Small intestine (tissue), 16 donors: ENCODE results near the gene ALDH1B1. TPM values are rescaled to one million over a fixed set of nuclear protein-coding genes. Genes with fewer than 3 reads are reported as not detected.
A peak's percentile ranks its signal among the peaks of the same experiment; 100 is the strongest.

Experiments
- DNase-seq, 2 donors: peaks; one replicate each; pipeline versions ENCODE4 v3.0.0 to v3.0.0-alpha.2; 2013
- FAIRE-seq: peaks from 2 replicates; lab custom pipeline; 2012; peaks lifted over from hg19 to GRCh38; lab: Jason Lieb, UNC
- H3K27ac ChIP-seq, 3 donors: one replicate each; pipeline ENCODE4 v1.5.1; 2013; ENCODE audit warnings: low read length in 2 of 3, mild to moderate bottlenecking in 2 of 3, control low read depth in 1 of 3, inconsistent platforms in 1 of 3, low read depth in 1 of 3, moderate library complexity in 1 of 3
- H3K27me3 ChIP-seq, 3 donors: one replicate each; pipeline ENCODE4 v1.6.1; 2013; ENCODE audit warnings: low read length in 3 of 3, inconsistent platforms in 1 of 3; ENCODE audit not compliant: control insufficient read depth in 3 of 3, insufficient read depth in 3 of 3
- H3K36me3 ChIP-seq, 3 donors: one replicate each; pipeline ENCODE4 v1.6.1; 2013; ENCODE audit warnings: low read length in 3 of 3, inconsistent platforms in 1 of 3, low read depth in 1 of 3, mild to moderate bottlenecking in 1 of 3, moderate library complexity in 1 of 3; ENCODE audit not compliant: control insufficient read depth in 3 of 3, insufficient read depth in 2 of 3
- H3K4me1 ChIP-seq, 3 donors: one replicate each; pipeline ENCODE4 v1.6.1; 2013; ENCODE audit warnings: low read length in 2 of 3, inconsistent platforms in 1 of 3, low read depth in 1 of 3, mild to moderate bottlenecking in 1 of 3, moderate library complexity in 1 of 3; ENCODE audit not compliant: control insufficient read depth in 3 of 3, insufficient read depth in 2 of 3
- H3K4me3 ChIP-seq, 3 donors: one replicate each; pipeline ENCODE4 v1.5.1; 2013; ENCODE audit warnings: low read length in 3 of 3, control low read depth in 1 of 3, inconsistent platforms in 1 of 3, low read depth in 1 of 3, mild to moderate bottlenecking in 1 of 3, moderate library complexity in 1 of 3
- H3K9me3 ChIP-seq, 2 donors: one replicate each; pipeline ENCODE4 v1.6.1; 2013; ENCODE audit warnings: low read depth in 1 of 2, low read length in 1 of 2; ENCODE audit not compliant: control insufficient read depth in 2 of 2, insufficient read depth in 1 of 2
- WGBS, 3 donors: extraction: QIAGEN DNeasy Blood & Tissue Kit; methylation state at CpG; one replicate each; pipeline ENCODE4 v1.1.7; 2013; 5-methylcytosine and 5-hydroxymethylcytosine counted together
- long read RNA-seq, 10 donors: transcript quantifications; one replicate each; lab custom pipeline, GENCODE V29; 2026
- polyA plus RNA-seq, 4 donors: library from polyadenylated mRNA; stranded (reverse) in 3 of 4; unstranded in 1 of 4; fragments of 200-250 nt in 3 of 4; fragments of 120-200 nt in 1 of 4; gene quantifications; one replicate each; pipeline versions ENCODE4 v1.2.1 to v1.2.3, GENCODE V29; 2013
- donor health status: healthy with polysubstance abuse.
- donor health status: control.
- donor health status: control.
- donor health status: Bipolar disorder and iron deficiency.
- donor health status: healthy.

Gene ALDH1B1
- 100 to 1,000 TPM in 1 of 4 donors, 10 to 100 TPM in 1, 1 to 10 TPM in 2; 4.2 to 153 (median 33.8) TPM for polyA plus RNA-seq
- long read RNA-seq, donor 1, transcript ALDH1B1-201 (2 exons, 3,066 nt): major isoform, 132 of 539 reads
- long read RNA-seq, donor 1, partial matches to known transcripts: 405 of 539 reads
- long read RNA-seq, donor 1, other reads (novel, unspliced or antisense): 0 of 539 reads
- long read RNA-seq, donor 2, transcript ALDH1B1-201 (2 exons, 3,066 nt): major isoform, 19 of 19 reads
- long read RNA-seq, donor 2, partial matches to known transcripts: 0 of 19 reads
- long read RNA-seq, donor 2, other reads (novel, unspliced or antisense): 0 of 19 reads
- long read RNA-seq, donor 3, transcript ALDH1B1-201 (2 exons, 3,066 nt): major isoform, 21 of 27 reads
- long read RNA-seq, donor 3, partial matches to known transcripts: 6 of 27 reads
- long read RNA-seq, donor 3, other reads (novel, unspliced or antisense): 0 of 27 reads
- long read RNA-seq, donor 4, partial matches to known transcripts: 0 of 2 reads
- long read RNA-seq, donor 4, other reads (novel, unspliced or antisense): 0 of 2 reads
- long read RNA-seq, donor 5, transcript ALDH1B1-201 (2 exons, 3,066 nt): major isoform, 16 of 16 reads
- long read RNA-seq, donor 5, partial matches to known transcripts: 0 of 16 reads
- long read RNA-seq, donor 5, other reads (novel, unspliced or antisense): 0 of 16 reads
- long read RNA-seq, donor 6, transcript ALDH1B1-201 (2 exons, 3,066 nt): major isoform, 33 of 42 reads
- long read RNA-seq, donor 6, partial matches to known transcripts: 9 of 42 reads
- long read RNA-seq, donor 6, other reads (novel, unspliced or antisense): 0 of 42 reads
- long read RNA-seq, donor 7, partial matches to known transcripts: 0 of 4 reads
- long read RNA-seq, donor 7, other reads (novel, unspliced or antisense): 0 of 4 reads
- long read RNA-seq, donor 8: 0 reads
- long read RNA-seq, donor 9, transcript ALDH1B1-201 (2 exons, 3,066 nt): major isoform, 9 of 9 reads
- long read RNA-seq, donor 9, partial matches to known transcripts: 0 of 9 reads
- long read RNA-seq, donor 9, other reads (novel, unspliced or antisense): 0 of 9 reads
- long read RNA-seq, donor 10, transcript ALDH1B1-201 (2 exons, 3,066 nt): major isoform, 27 of 27 reads
- long read RNA-seq, donor 10, partial matches to known transcripts: 0 of 27 reads
- long read RNA-seq, donor 10, other reads (novel, unspliced or antisense): 0 of 27 reads

DNA sequence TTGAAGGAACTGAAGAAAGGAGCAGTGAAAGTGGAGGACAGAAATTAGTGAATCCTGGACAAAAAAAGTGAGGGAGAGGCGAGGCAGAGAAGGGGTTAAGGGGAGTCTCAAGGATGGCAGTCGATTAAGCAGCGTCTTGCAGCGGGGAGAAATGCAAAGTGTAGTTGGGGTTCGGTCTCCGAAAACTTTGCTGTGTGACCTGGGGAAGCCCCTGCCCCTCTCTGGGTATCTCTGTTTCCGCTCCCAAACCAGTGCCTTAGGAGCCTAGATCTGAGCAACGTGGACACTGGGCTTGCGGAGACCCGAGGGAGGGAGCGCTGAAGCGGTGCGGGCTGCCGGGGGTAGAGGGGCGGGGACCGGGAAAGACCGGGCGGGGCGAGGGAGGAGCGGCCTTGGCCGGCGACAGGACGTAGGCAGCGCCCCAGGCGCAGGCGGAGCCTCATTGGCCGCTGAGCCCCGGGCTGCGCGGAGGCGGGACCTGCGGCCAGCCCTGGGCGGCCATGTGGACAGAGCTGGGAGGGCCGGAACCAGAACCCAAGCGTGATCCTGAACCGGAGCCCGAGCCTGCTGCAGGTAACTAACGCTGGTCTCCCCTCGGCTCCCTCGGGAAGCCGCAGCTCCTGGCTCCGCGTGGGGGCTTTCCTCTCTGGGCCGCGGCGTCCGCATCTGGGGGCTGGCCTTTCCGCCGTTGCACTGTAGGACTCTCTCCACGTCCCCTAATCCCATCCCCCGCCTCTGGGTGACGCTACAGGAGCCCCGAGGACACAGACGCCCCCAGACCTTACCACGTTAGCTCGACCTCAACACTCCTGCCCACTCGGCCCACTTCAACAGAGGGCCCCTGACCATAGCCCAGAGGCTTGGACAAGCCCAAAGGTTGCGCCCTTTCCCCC lies at the start of gene ALDH1B1:
Gene ALDH1B1 (plus strand): TSS at position 468 of the 893 bp plus-strand sequence. CDS start 3,047 bp downstream, outside the sequence.
- WGBS, 3 donors: 0 to 1% (median 1%) methylated on average over 37 to 58 of the region's 58 CpGs
- DNase-seq (peak; percentile 86 to 95), FAIRE-seq (no peak)
- peaks cover 0 to 33% (median 4%) of the 10 kb centered on the region in 3 donors for H3K36me3 ChIP-seq
- peaks cover 0 to 52% (median 9%) of the 10 kb centered on the region in 3 donors for H3K4me1 ChIP-seq
- H3K27ac ChIP-seq: peak within 1 kb of the TSS; percentile 15 to 89 (median 73)
- peaks cover 0 to 2% of the 10 kb centered on the region in 2 donors for H3K9me3 ChIP-seq
- H3K27me3 ChIP-seq: no peaks in the 10 kb centered on the region
- H3K4me3 ChIP-seq: peak within 1 kb of the TSS; percentile 61 to 88 (median 67)

DNA sequence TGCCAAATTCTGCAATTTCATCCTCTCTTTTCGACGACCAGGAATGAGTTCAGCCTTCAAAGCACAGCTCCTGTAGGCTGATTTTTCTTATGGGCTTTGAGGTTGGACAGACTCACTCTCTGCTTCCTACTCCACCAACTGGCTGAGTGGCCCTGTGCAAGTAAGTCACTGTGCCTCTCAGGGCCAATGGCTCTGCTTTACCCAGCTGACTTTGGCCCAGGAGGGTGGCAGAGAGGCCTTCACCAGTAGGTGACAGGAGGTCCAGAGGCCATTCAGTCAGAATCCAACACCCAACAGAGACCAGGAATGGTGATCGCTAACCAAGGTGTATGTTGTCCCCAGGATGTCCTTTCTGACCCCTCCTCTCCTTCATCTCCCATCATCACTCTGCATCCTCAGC lies 49.5 kb upstream of the ALDH1B1 start:
- Histone ChIP-seq H3K4me1 (peaks cover 0 to 6% (median 0%) of the 10 kb centered on the region in 3 donors), H3K36me3 (no peaks in the 10 kb centered on the region), H3K27me3 (peaks cover 0 to 4% (median 0%) of the 10 kb centered on the region in 3 donors), H3K9me3 (peaks cover 0 to 7% of the 10 kb centered on the region in 2 donors), H3K27ac (no peak overlapping the region), H3K4me3 (no peak overlapping the region)
- WGBS, 3 donors: 90 to 100% (median 93%) methylated on average over 3 of the region's 3 CpGs
- FAIRE-seq: no peak
- DNase-seq: no peak

DNA sequence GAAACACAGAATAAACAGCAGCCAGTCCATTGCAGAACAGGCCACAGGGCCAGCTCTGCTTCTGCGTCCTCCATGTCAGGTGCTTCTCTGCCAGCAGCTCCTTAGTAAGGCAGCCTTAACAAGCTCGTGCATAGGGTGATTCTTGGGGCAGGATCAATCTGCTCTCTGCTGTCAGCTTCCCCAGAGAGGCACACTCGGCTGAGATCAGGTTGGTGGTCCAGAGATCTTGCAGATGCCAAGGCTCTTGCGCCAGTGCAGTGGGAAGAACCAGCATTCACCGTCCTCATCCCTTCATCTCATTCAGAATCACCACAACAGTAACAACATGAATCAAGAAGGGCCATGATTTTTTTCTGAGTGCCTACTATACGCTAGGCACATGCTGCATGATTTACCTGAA lies 49.0 kb upstream of the ALDH1B1 start:
- WGBS, 3 donors: 82 to 89% (median 83%) methylated on average over 6 of the region's 6 CpGs
- H3K4me1 ChIP-seq: peaks cover 0 to 6% (median 0%) of the 10 kb centered on the region in 3 donors
- DNase-seq: no peak
- peaks cover 0 to 7% of the 10 kb centered on the region in 2 donors for H3K9me3 ChIP-seq
- no peak for FAIRE-seq
- H3K27me3 ChIP-seq: peaks cover 0 to 2% (median 0%) of the 10 kb centered on the region in 3 donors
- no peak overlapping the region for H3K27ac ChIP-seq
- no peaks in the 10 kb centered on the region for H3K36me3 ChIP-seq
- H3K4me3 ChIP-seq: no peak overlapping the region

DNA sequence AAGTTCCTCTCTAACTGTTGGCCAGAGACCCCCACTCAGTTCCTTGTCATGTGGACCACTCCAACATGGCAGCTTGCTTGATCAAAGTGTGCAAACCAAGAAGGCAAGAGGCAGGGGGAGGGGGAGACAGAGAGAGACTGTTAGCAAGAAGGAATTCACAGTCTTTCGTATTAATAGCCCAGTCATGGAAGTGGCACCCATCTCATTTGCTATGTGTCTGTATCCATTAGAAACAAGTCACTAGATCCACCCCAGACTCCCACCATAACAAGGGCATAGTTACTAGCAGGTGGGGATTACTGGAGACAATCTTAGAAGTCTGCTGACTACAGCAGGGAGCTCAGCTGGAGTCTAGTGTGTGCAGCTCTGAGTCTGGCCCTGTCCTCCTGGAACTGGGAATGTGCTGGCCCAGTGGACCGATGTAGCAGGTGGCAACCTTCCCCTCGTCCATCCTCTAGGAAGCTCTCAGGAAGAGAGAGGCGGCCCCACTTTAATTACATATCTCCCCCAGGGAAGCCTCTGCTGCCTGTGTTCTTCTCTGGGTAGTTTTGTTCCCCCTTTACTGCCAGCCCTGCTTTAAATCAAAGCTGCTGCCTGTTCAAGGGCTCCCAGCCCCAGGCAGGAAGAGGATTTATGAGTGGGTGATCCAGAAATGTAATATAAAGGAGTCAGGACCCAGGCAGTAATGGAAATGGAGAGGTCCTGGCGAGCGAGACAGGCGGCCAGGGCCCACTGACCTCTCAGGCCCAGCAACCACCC lies 47.8 kb upstream of the ALDH1B1 start:
- Histone ChIP-seq H3K4me1 (peaks cover 0 to 6% (median 0%) of the 10 kb centered on the region in 3 donors), H3K27me3 (peaks cover 0 to 2% (median 0%) of the 10 kb centered on the region in 3 donors), H3K27ac (no peak overlapping the region), H3K4me3 (no peak overlapping the region), H3K36me3 (no peaks in the 10 kb centered on the region), H3K9me3 (peaks cover 0 to 7% of the 10 kb centered on the region in 2 donors)
- 74 to 85% (median 79%) methylated on average over 7 of the region's 7 CpGs for WGBS, 3 donors
- DNase-seq (no peak), FAIRE-seq (no peak)

DNA sequence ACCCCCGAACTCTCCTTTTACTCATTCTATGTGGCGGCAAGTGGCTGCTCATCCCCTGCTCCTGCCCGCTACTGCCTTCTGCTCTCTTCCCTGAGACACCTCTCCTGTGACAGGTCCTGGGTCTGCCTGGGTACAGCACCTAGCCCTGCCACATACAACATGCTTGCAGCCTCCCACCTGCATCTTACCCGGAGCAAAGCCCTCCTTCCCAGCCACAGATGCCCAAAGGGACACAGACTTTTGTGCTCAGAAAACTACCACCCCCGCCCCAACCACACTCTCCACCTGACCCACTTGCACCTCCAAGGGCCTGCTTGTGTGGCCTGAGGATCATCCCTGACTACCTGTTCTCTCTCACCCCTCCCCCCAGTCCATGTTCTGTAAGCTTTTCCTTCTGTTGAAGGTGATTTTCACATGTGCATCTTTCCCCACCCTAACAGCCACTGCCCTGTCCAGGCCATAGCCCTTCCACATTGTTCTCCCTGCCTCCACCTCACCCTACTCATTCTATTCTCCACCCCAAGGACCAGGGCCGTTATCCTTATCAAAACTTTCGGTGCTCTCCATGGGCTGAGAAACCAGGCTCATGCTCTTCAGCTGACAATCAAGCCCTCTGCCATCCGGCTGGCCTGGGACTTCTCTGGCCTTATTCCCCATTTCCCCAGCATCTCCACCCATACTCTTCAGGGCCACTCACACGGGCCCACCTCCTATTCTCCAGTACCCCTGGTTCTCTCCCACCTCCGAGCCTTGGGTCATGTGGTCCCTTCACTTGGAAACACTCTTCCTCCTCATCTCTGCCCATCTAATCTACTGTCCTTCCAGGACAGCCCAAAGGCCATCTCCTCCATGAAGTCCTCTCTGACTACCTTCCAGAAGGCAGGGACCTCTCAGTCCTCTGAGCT lies 46.4 kb upstream of the ALDH1B1 start:
- DNase-seq (no peak), FAIRE-seq (no peak)
- H3K9me3 ChIP-seq: peaks cover 0 to 7% of the 10 kb centered on the region in 2 donors
- H3K27ac ChIP-seq: no peak overlapping the region
- 83 to 85% (median 84%) methylated on average over 10 of the region's 10 CpGs for WGBS, 3 donors
- peaks cover 0 to 2% (median 0%) of the 10 kb centered on the region in 3 donors for H3K27me3 ChIP-seq
- H3K36me3 ChIP-seq: no peaks in the 10 kb centered on the region
- H3K4me1 ChIP-seq: peaks cover 0 to 6% (median 0%) of the 10 kb centered on the region in 3 donors
- no peak overlapping the region for H3K4me3 ChIP-seq

DNA sequence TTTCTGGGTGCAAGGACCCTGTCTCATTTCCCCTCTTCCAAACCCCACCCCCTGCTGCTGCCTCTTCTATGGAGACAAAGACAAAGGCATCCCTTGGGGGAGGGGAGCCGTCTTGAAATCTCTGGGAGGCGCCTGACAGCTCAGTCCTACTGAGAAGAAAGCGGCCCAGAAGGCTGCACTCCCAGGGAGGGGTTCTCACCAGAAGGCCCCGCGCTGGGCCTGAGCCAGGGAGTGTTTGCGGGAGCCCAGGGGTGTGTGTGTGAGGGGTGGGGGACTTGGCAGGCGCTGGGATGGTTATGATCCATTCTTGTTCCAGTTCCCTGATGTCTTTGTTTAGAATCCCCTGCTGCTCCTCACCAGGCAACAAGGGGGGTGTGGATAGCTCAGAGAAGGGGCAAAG lies 45.7 kb upstream of the ALDH1B1 start:
- H3K27me3 ChIP-seq: peaks cover 0 to 2% (median 0%) of the 10 kb centered on the region in 3 donors
- 49 to 61% (median 58%) methylated on average over 7 of the region's 7 CpGs for WGBS, 3 donors
- no peak overlapping the region for H3K4me3 ChIP-seq
- DNase-seq: no peak
- H3K4me1 ChIP-seq: peaks cover 0 to 7% (median 0%) of the 10 kb centered on the region in 3 donors
- no peak overlapping the region for H3K27ac ChIP-seq
- no peak for FAIRE-seq
- no peaks in the 10 kb centered on the region for H3K36me3 ChIP-seq
- peaks cover 0 to under 1% of the 10 kb centered on the region in 2 donors for H3K9me3 ChIP-seq
